Lower leg skin (tissue), 3 donors: ENCODE measurements around the gene RPSA.

Experiments
- CTCF ChIP-seq, 3 donors: fragments of 450-650 bp; IDR thresholded peaks; one replicate each; pipeline ENCODE4 v1.5.1; 2016; ENCODE audit warnings: antibody characterized with exemption in 3 of 3, mild to moderate bottlenecking in 3 of 3, moderate library complexity in 2 of 3
- POLR2A ChIP-seq, 2 donors: fragments of 450-650 bp; IDR thresholded peaks; one replicate each; pipeline ENCODE4 v1.6.1; 2016 to 2017; ENCODE audit warnings: antibody characterized with exemption in 2 of 2, mild to moderate bottlenecking in 1 of 2, moderate library complexity in 1 of 2

DNA sequence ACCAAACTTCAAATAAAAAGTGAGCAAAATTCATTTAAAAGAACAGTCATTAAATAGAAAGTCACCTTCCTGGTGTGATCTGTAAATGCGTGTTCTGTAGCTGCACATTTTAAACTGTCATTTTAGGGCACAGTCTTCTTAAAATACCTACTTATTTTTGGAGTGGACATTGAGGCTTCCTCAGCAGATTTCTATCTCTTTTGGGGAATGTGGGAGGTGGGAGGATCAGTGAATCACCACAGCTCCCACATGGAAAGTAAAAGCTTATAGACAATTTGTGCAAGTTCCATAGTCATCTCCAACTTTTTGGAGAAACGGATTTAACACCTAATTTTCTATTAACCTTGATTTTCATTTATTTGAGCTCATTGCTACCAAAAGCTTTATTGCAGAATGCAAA, 39.9 kb downstream of the RPSA start:
- no peak for TF ChIP-seq POLR2A (IDR thresholded peaks at IDR 0.05)
- TF ChIP-seq CTCF (IDR thresholded peaks at IDR 0.05), result no peak
